TTC549 (cell line): ENCODE data around the gene KIAA0753.

Experiments
- FAIRE-seq: peaks from 2 replicates; lab custom pipeline; 2012; peaks lifted over from hg19 to GRCh38; lab: Jason Lieb, UNC

Gene KIAA0753

GRCh38 chr17:6547336-6547735 is 93.2 kb downstream of the KIAA0753 start:
- FAIRE-seq = no peak

GRCh38 chr17:6546069-6546718 is 94.3 kb downstream of the KIAA0753 start:
- FAIRE-seq = no peak

- no peak for FAIRE-seq
These were observed 95.2 kb downstream of the KIAA0753 start for GRCh38 chr17:6545291-6545690.

GRCh38 chr17:6544011-6544370 is 96.5 kb downstream of the KIAA0753 start:
- FAIRE-seq = no peak

- no peak for FAIRE-seq
These were observed 97.2 kb downstream of the KIAA0753 start for GRCh38 chr17:6543079-6544010.

- FAIRE-seq = no peak
These were observed 97.9 kb downstream of the KIAA0753 start for GRCh38 chr17:6542577-6542976.

- no peak for FAIRE-seq
These were observed 98.6 kb downstream of the KIAA0753 start for GRCh38 chr17:6541886-6542285.

GRCh38 chr17:6539871-6540270 is 100.6 kb downstream of the KIAA0753 start:
- no peak for FAIRE-seq

- FAIRE-seq = no peak
These were observed 103.9 kb downstream of the KIAA0753 start for GRCh38 chr17:6536566-6537065.

GRCh38 chr17:6536053-6536452 is 104.5 kb downstream of the KIAA0753 start:
- FAIRE-seq = no peak

GRCh38 chr17:6534846-6535514 is 105.5 kb downstream of the KIAA0753 start:
- FAIRE-seq = no peak

GRCh38 chr17:6532441-6532885 is 108.0 kb downstream of the KIAA0753 start:
- no peak for FAIRE-seq

- no peak for FAIRE-seq
These were observed 108.9 kb downstream of the KIAA0753 start for GRCh38 chr17:6531575-6531974.

- no peak for FAIRE-seq
These were observed 110.1 kb downstream of the KIAA0753 start for GRCh38 chr17:6530324-6530920.

- no peak for FAIRE-seq
These were observed 112.0 kb downstream of the KIAA0753 start for GRCh38 chr17:6528557-6528956.
